ENCODE measurements around the gene CEP57L1.

GRCh38 chr6:109118337-109118736 lies 23.0 kb downstream of the CEP57L1 start:
- no peak for TF ChIP-seq CTCF (IDR thresholded peaks at IDR 0.05)
- TF ChIP-seq POLR2A (IDR thresholded peaks at IDR 0.05) = no peak
